DND-41 (cell line): ENCODE measurements around the gene KLK15.
"Not testable (repeated sequence)": the region's sequence is repeated elsewhere in the genome, so short reads cannot be mapped to it uniquely, and the experiment has no call there.

Source experiments
- ATAC-seq: fragments of 200-7000 bp; cut with Tn5 transposase; 3 replicates; pipeline ENCODE4 v1.9.1; 2021; ENCODE audit warnings: low read depth; ENCODE audit not compliant: insufficient read depth
- DNase-seq: peaks from one replicate; pipeline ENCODE4 v3.0.0-alpha.2; 2020
- H2AFZ ChIP-seq: 2 replicates; pipeline ENCODE4 v1.6.0; 2012; ENCODE audit warnings: low read depth, low read length
- H3K27ac ChIP-seq: 2 replicates; pipeline ENCODE4 v1.5.1; 2012; ENCODE audit warnings: low read length, inconsistent platforms
- H3K27me3 ChIP-seq: fragments of 200-600 bp; sonication (generic); 2 replicates; pipeline ENCODE4 v1.6.0; 2012; ENCODE audit warnings: low read length, mild to moderate bottlenecking, inconsistent platforms; ENCODE audit not compliant: insufficient read depth, poor library complexity
- H3K36me3 ChIP-seq: 2 replicates; pipeline ENCODE4 v1.5.1; 2012; ENCODE audit warnings: low read length, inconsistent platforms; ENCODE audit not compliant: insufficient read depth
- H3K4me1 ChIP-seq: 2 replicates; pipeline ENCODE4 v1.5.1; 2012; ENCODE audit warnings: mild to moderate bottlenecking, low read length; ENCODE audit not compliant: insufficient read depth
- H3K4me2 ChIP-seq: 2 replicates; pipeline ENCODE4 v1.6.0; 2012; ENCODE audit warnings: mild to moderate bottlenecking, moderate library complexity, low read length, inconsistent platforms; ENCODE audit not compliant: insufficient read depth
- H3K4me3 ChIP-seq, 2 experiments: fragments of 200-600 bp in 1 of 2; shearing (Covaris generic) in 1 of 2; 2 replicates each; pipeline ENCODE4 v1.5.1; 2012 to 2016; ENCODE audit warnings: inconsistent platforms in 2 of 2, low read length in 2 of 2, mild to moderate bottlenecking in 2 of 2, low read depth in 1 of 2, moderate library complexity in 1 of 2
- H3K79me2 ChIP-seq: 2 replicates; pipeline ENCODE4 v1.6.0; 2012; ENCODE audit warnings: low read length, inconsistent platforms; ENCODE audit not compliant: insufficient read depth
- H3K9ac ChIP-seq: 2 replicates; pipeline ENCODE4 v1.6.0; 2012; ENCODE audit warnings: low read depth, mild to moderate bottlenecking, inconsistent platforms, low read length, moderate library complexity
- H3K9me3 ChIP-seq: 2 replicates; pipeline ENCODE4 v1.5.1; 2012; ENCODE audit warnings: low read length, moderate library complexity, mild to moderate bottlenecking, inconsistent platforms; ENCODE audit not compliant: insufficient read depth, severe bottlenecking
- H4K20me1 ChIP-seq: 2 replicates; pipeline ENCODE4 v1.6.0; 2012; ENCODE audit warnings: low read length; ENCODE audit not compliant: insufficient read depth
- EZH2 ChIP-seq: IDR thresholded peaks from 3 replicates; pipeline ENCODE4 v1.6.1; 2012; ENCODE audit warnings: borderline replicate concordance, low read depth, mild to moderate bottlenecking, moderate library complexity, low read length, inconsistent platforms; ENCODE audit not compliant: severe bottlenecking
- TF ChIP-seq, protein P1 (sequence below): IDR thresholded peaks from 2 replicates; pipeline ENCODE4 v1.5.1; 2012; ENCODE audit warnings: borderline replicate concordance, low read length, moderate library complexity, mild to moderate bottlenecking; ENCODE audit not compliant: poor library complexity, severe bottlenecking; ENCODE audit errors: extremely low read depth

Gene KLK15

DNA sequence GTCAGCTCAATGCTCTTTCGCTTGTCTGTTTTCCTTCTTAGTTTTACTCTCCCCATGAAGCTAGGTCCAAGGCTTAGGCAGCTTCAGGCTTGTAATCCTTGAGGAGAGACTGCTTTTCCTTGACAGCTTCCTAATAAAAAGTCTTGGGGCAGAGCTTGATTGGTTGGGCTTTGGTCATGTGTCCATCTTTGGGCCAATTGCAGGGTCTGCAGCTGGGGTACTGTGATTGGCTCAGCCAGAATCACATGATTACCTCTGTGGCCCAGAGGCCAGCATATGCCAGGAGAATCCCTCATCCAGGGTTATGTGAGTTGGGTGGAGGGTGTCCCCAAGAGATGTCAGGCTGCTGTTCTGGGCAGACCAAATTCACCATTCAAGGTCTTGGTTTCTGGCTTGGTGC, 17.9 kb downstream of the KLK15 start:
- Histone ChIP-seq H4K20me1 (no peaks in the 10 kb centered on the region), H3K79me2 (no peaks in the 10 kb centered on the region), H2AFZ (no peak overlapping the region), H3K4me1 (peaks cover 1% of the 10 kb centered on the region; the same call in 1 of the 2 replicates), H3K4me3 (no peak overlapping the region), H3K36me3 (no peaks in the 10 kb centered on the region), H3K27ac (no peak overlapping the region), H3K9ac (no peak overlapping the region), H3K9me3 (no peaks in the 10 kb centered on the region), H3K4me2 (no peak overlapping the region), H3K27me3 (peaks cover 7% of the 10 kb centered on the region)
- DNase-seq (no peak), ATAC-seq (no peak)
- no peak for TF ChIP-seq EZH2

DNA sequence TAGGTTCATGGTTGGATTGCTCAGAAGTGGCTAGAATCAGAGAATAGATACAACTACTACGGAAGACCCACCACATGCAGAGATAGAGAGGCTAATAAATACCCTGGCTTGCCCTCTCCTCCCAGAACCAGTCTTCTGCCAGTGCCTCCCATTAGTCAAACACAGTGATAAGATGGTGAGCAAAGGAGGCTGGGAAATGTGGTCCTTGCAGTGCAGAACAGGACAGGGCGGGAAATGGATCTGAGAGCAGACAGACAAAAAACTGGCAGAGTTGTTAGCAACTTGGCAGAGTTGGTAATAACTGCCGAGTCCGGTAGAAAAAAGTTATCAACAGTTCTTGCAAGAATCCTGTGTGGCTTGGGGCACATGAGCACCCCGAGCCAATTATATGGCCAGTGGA, 18.5 kb downstream of the KLK15 start:
- Histone ChIP-seq H2AFZ (no peak overlapping the region), H3K9me3 (no peaks in the 10 kb centered on the region), H3K27ac (no peak overlapping the region), H3K36me3 (no peaks in the 10 kb centered on the region), H4K20me1 (no peaks in the 10 kb centered on the region), H3K4me3 (no peak overlapping the region), H3K9ac (no peak overlapping the region), H3K4me2 (no peak overlapping the region), H3K27me3 (peaks cover 3% of the 10 kb centered on the region), H3K4me1 (no peaks in the 10 kb centered on the region), H3K79me2 (no peaks in the 10 kb centered on the region)
- no peak for DNase-seq
- no peak for TF ChIP-seq EZH2
- TF ChIP-seq, protein P1, sequence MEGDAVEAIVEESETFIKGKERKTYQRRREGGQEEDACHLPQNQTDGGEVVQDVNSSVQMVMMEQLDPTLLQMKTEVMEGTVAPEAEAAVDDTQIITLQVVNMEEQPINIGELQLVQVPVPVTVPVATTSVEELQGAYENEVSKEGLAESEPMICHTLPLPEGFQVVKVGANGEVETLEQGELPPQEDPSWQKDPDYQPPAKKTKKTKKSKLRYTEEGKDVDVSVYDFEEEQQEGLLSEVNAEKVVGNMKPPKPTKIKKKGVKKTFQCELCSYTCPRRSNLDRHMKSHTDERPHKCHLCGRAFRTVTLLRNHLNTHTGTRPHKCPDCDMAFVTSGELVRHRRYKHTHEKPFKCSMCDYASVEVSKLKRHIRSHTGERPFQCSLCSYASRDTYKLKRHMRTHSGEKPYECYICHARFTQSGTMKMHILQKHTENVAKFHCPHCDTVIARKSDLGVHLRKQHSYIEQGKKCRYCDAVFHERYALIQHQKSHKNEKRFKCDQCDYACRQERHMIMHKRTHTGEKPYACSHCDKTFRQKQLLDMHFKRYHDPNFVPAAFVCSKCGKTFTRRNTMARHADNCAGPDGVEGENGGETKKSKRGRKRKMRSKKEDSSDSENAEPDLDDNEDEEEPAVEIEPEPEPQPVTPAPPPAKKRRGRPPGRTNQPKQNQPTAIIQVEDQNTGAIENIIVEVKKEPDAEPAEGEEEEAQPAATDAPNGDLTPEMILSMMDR, result no peak
- no peak for ATAC-seq

DNA sequence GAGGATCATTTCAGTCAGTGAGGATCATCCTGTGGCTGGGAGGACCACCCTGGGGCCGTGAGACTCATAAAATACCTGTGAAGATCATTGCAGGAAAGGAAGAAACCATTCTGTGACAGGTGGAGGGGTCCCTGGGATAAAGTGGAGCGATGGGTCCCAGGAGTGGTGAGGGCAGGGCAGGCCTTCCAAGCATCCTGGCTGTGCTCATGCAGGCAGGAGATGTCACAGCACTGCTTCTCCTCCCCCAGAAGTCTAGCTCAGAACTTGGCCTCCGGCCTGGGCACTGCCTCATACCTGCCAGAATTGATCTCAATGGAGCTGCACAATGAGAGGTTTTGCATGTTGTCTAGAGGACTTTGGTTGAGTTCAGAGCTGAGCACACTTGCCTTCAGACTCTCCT, 20.9 kb downstream of the KLK15 start:
- no peaks in the 10 kb centered on the region for H3K9me3 ChIP-seq
- H3K27me3 ChIP-seq, result no peaks in the 10 kb centered on the region
- H3K4me2 ChIP-seq, result no peak overlapping the region
- no peak overlapping the region for H3K9ac ChIP-seq
- no peaks in the 10 kb centered on the region for H3K79me2 ChIP-seq
- DNase-seq, result no peak
- no peak overlapping the region for H2AFZ ChIP-seq
- no peaks in the 10 kb centered on the region for H3K36me3 ChIP-seq
- H3K4me1 ChIP-seq, result no peaks in the 10 kb centered on the region
- TF ChIP-seq, protein P1, result no peak
- no peak for TF ChIP-seq EZH2
- ATAC-seq, result no peak
- no peak overlapping the region for H3K4me3 ChIP-seq
- H3K27ac ChIP-seq, result no peak overlapping the region
- no peaks in the 10 kb centered on the region for H4K20me1 ChIP-seq

DNA sequence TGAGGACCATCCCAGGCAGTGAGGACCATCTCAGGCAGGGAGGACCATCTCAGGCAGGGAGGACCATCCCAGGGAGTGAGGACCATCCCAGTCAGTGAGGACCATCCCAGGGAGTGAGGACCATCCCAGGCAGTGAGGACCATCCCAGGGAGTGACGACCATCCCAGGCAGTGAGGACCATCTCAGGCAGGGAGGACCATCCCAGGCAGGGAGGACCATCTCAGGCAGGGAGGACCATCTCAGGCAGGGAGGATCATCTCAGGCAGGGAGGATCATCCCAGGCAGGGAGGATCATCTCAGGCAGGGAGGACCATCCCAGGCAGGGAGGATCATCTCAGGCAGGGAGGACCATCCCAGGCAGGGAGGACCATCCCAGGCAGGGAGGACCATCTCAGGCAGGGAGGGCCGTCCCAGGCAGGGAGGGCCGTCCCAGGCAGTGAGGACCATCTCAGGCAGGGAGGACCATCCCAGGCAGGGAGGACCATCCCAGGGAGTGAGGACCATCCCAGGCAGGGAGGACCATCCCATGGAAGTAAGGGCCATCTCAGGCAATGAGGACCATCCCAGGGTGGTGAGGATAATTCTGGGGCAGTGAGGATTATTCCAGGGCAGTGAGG, 21.6 kb downstream of the KLK15 start:
- H3K4me2 ChIP-seq, H3K27me3 ChIP-seq, H3K4me1 ChIP-seq, H3K79me2 ChIP-seq, H3K27ac ChIP-seq, H3K4me3 ChIP-seq, H2AFZ ChIP-seq, H4K20me1 ChIP-seq, DNase-seq, ATAC-seq, H3K9ac ChIP-seq, H3K9me3 ChIP-seq, H3K36me3 ChIP-seq: not testable (repeated sequence)
